A673 (cell line): ENCODE data around the gene DMXL1. TPM values are rescaled to one million over a fixed set of nuclear protein-coding genes. Genes with fewer than 3 reads are reported as not detected.

Source experiments
- BruUV-seq: library from RNA; stranded (reverse); fragments of 400-500 nt; replicated peaks from 2 replicates; lab custom pipeline; 2021; lab: Mats Ljungman, UMichigan
- CTCF ChIA-PET: fragments of 300-600 bp; sonication (Branson Sonifier 250); formaldehyde crosslinking; loops from one replicate; lab custom pipeline; 2022; ENCODE audit warnings: antibody characterized with exemption; lab: Charles Lee
- POLR2A ChIA-PET: fragments of 300-600 bp; sonication (Branson Sonifier 250); formaldehyde crosslinking; loops from one replicate; lab custom pipeline; 2022; ENCODE audit warnings: antibody characterized with exemption; ENCODE audit not compliant: low non-redundant PET; lab: Charles Lee
- DNase-seq: peaks from one replicate; pipeline ENCODE4 v3.0.0-alpha.2; 2015; ENCODE audit warnings: low spot score
- H3K27ac ChIP-seq: fragments of 200-600 bp; sonication (generic); 2 replicates; pipeline ENCODE4 v1.5.1; 2016; ENCODE audit warnings: mixed run types, low read depth, mild to moderate bottlenecking, mixed read lengths, antibody characterized with exemption, low read length; ENCODE audit not compliant: poor library complexity, severe bottlenecking
- H3K27me3 ChIP-seq: fragments of 200-600 bp; sonication (generic); replicated peaks from 2 replicates; pipeline ENCODE4 v1.6.1; 2017; ENCODE audit warnings: mixed run types, low read depth, mild to moderate bottlenecking, mixed read lengths, antibody characterized with exemption, low read length; ENCODE audit not compliant: insufficient read depth, poor library complexity
- H3K36me3 ChIP-seq: fragments of 200-600 bp; sonication (generic); 2 replicates; pipeline ENCODE4 v1.6.1; 2016; ENCODE audit warnings: mixed run types, mild to moderate bottlenecking, mixed read lengths, antibody characterized with exemption, low read length; ENCODE audit not compliant: insufficient read depth, poor library complexity, severe bottlenecking
- H3K4me1 ChIP-seq: fragments of 200-600 bp; sonication (generic); 2 replicates; pipeline ENCODE4 v1.6.1; 2017; ENCODE audit warnings: mixed run types, mild to moderate bottlenecking, mixed read lengths, antibody characterized with exemption, low read length; ENCODE audit not compliant: insufficient read depth, poor library complexity, severe bottlenecking
- H3K4me3 ChIP-seq: fragments of 200-600 bp; sonication (generic); 2 replicates; pipeline ENCODE4 v1.5.1; 2016; ENCODE audit warnings: low read depth, mixed run types, mild to moderate bottlenecking, mixed read lengths, low read length; ENCODE audit not compliant: poor library complexity, severe bottlenecking
- H3K9me3 ChIP-seq: fragments of 200-600 bp; sonication (generic); 2 replicates; pipeline ENCODE4 v1.6.1; 2016; ENCODE audit warnings: mixed run types, low read depth, mild to moderate bottlenecking, mixed read lengths, antibody characterized with exemption, low read length; ENCODE audit not compliant: poor library complexity, severe bottlenecking
- EZH2 ChIP-seq: fragments of 200-600 bp; sonication (generic); IDR thresholded peaks from 2 replicates; pipeline ENCODE4 v1.6.1; 2017; ENCODE audit warnings: borderline replicate concordance, low read depth, mild to moderate bottlenecking, mixed read lengths, antibody characterized with exemption, low read length; ENCODE audit not compliant: poor library complexity, severe bottlenecking
- intact Hi-C: fragments of 100-400 bp; cut with micrococcal nuclease; formaldehyde crosslinking; loops from one replicate; pipeline ENCODE4 v1.10.0; 2022; ENCODE audit not compliant: unreplicated experiment
- total RNA-seq: library from RNA; stranded (reverse); gene quantifications from 2 replicates; pipeline ENCODE4 v1.2.3, GENCODE V29; 2021
- TF ChIP-seq, protein P1 (sequence below): fragments of 300-800, 200-600 bp; sonication (generic); conservative IDR thresholded peaks from 2 replicates; pipeline ENCODE4 v1.5.1; 2017; ENCODE audit warnings: low read depth, mild to moderate bottlenecking, antibody characterized with exemption, low read length, moderate library complexity, mixed read lengths

DMXL1 gene
- total RNA-seq, 1 experiment from 2014 or later, result 30.9 TPM

DNA sequence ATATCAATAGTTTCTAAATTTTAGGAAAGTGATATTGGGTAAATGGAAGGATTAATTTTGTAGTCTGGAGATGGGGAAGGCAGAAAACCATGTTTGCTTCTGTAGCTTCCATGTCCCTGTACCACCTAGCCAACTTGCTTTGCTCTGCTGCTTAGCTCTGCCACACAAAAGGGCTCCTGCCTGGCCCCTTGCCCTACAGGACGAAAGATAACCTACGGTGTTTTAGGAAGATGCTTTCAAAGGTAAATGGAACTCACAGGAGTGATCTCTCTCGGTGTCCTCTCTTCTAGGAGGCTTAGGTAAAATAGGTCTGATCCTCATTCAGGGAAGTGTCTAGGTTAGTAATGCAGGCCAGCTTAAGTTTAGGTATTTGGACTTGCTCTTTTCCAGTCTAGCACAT lies 37.8 kb upstream of the DMXL1 start:
- no peaks in the 10 kb centered on the region for H3K9me3 ChIP-seq
- intact Hi-C loops, result no loop called here
- H3K36me3 ChIP-seq, result no peaks in the 10 kb centered on the region
- BruUV-seq, result no TSS peak
- peaks cover 20% of the 10 kb centered on the region for H3K4me1 ChIP-seq
- no peak overlapping the region for H3K27ac ChIP-seq
- CTCF ChIA-PET, result no interaction called here
- no peaks in the 10 kb centered on the region for H3K27me3 ChIP-seq
- no peak for DNase-seq
- TF ChIP-seq, protein P1, sequence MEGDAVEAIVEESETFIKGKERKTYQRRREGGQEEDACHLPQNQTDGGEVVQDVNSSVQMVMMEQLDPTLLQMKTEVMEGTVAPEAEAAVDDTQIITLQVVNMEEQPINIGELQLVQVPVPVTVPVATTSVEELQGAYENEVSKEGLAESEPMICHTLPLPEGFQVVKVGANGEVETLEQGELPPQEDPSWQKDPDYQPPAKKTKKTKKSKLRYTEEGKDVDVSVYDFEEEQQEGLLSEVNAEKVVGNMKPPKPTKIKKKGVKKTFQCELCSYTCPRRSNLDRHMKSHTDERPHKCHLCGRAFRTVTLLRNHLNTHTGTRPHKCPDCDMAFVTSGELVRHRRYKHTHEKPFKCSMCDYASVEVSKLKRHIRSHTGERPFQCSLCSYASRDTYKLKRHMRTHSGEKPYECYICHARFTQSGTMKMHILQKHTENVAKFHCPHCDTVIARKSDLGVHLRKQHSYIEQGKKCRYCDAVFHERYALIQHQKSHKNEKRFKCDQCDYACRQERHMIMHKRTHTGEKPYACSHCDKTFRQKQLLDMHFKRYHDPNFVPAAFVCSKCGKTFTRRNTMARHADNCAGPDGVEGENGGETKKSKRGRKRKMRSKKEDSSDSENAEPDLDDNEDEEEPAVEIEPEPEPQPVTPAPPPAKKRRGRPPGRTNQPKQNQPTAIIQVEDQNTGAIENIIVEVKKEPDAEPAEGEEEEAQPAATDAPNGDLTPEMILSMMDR, result no peak
- TF ChIP-seq EZH2, result no peak
- POLR2A ChIA-PET, result no interaction called here
- no peak overlapping the region for H3K4me3 ChIP-seq

DNA sequence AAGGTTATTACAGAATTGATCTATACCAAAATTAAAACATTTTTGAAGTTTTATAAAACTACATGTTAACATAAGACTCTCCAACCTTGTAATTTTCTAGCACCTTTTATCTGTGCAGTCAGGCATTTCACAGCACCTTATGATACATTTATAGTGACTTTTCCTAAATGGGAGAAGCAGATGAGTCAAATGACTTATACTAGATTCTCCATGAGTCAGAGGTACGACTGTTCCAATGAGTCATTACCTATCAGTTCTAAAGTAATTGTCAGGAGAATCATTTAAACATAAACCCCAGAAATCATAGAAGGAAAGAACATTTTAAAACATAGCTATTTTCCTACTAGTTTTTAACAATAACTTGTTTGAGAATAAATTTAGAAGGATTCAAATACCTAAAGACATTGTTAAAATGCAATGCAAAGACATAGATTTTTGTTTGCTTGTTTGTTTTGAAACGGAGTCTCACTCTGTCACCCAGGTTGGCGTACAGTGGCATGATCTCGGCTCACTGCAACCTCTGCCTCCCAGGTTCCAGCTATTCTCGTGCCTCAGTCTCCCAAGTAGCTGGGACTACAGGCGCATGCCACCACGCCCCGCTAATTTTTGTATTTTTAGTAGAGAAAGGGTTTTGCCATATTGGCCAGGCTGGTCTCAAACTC lies 34.7 kb upstream of the DMXL1 start:
- H3K4me1 ChIP-seq, result peaks cover 8% of the 10 kb centered on the region
- no peaks in the 10 kb centered on the region for H3K9me3 ChIP-seq
- H3K36me3 ChIP-seq, result no peaks in the 10 kb centered on the region
- H3K27me3 ChIP-seq, result no peaks in the 10 kb centered on the region
- DNase-seq, result no peak
- intact Hi-C loops, result no loop called here
- BruUV-seq, result no TSS peak
- H3K4me3 ChIP-seq, result no peak overlapping the region
- TF ChIP-seq EZH2, result no peak
- TF ChIP-seq, protein P1, result no peak
- CTCF ChIA-PET, result no interaction called here
- no peak overlapping the region for H3K27ac ChIP-seq
- POLR2A ChIA-PET, result no interaction called here

GRCh38 chr5:119037496-119038215 lies 33.2 kb upstream of the DMXL1 start:
- no peak for DNase-seq
- no TSS peak for BruUV-seq
- CTCF ChIA-PET, result no interaction called here

More at GRCh38 chr5:119037496-119038215, 33.2 kb upstream of the DMXL1 start:
- Histone ChIP-seq H3K4me3 (no peak overlapping the region), H3K4me1 (no peaks in the 10 kb centered on the region), H3K9me3 (no peaks in the 10 kb centered on the region), H3K27ac (no peak overlapping the region), H3K27me3 (no peaks in the 10 kb centered on the region), H3K36me3 (no peaks in the 10 kb centered on the region)
- TF ChIP-seq, protein P1, result no peak
- TF ChIP-seq EZH2, result no peak
- POLR2A ChIA-PET, result no interaction called here
- intact Hi-C loops, result no loop called here
